Dermis blood vessel endothelial cell (primary cell): Measurements from ENCODE around the gene MEAK7. TPM values are rescaled to one million over a fixed set of nuclear protein-coding genes. Genes with fewer than 3 reads are reported as not detected.
A peak's percentile ranks its signal among the peaks of the same experiment; 100 is the strongest.

Source experiments
- DNase-seq: peaks from one replicate; pipeline ENCODE4 v3.0.0; 2010
- total RNA-seq: library from RNA; depleted of rRNA; stranded (reverse); fragments of >200 nt; gene quantifications from 2 replicates; pipeline ENCODE4 v1.2.3, GENCODE V29; 2014

MEAK7 gene, protein sequence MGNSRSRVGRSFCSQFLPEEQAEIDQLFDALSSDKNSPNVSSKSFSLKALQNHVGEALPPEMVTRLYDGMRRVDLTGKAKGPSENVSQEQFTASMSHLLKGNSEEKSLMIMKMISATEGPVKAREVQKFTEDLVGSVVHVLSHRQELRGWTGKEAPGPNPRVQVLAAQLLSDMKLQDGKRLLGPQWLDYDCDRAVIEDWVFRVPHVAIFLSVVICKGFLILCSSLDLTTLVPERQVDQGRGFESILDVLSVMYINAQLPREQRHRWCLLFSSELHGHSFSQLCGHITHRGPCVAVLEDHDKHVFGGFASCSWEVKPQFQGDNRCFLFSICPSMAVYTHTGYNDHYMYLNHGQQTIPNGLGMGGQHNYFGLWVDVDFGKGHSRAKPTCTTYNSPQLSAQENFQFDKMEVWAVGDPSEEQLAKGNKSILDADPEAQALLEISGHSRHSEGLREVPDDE
- total RNA-seq: 14.5 and 24.1 TPM in 2 replicates

DNA sequence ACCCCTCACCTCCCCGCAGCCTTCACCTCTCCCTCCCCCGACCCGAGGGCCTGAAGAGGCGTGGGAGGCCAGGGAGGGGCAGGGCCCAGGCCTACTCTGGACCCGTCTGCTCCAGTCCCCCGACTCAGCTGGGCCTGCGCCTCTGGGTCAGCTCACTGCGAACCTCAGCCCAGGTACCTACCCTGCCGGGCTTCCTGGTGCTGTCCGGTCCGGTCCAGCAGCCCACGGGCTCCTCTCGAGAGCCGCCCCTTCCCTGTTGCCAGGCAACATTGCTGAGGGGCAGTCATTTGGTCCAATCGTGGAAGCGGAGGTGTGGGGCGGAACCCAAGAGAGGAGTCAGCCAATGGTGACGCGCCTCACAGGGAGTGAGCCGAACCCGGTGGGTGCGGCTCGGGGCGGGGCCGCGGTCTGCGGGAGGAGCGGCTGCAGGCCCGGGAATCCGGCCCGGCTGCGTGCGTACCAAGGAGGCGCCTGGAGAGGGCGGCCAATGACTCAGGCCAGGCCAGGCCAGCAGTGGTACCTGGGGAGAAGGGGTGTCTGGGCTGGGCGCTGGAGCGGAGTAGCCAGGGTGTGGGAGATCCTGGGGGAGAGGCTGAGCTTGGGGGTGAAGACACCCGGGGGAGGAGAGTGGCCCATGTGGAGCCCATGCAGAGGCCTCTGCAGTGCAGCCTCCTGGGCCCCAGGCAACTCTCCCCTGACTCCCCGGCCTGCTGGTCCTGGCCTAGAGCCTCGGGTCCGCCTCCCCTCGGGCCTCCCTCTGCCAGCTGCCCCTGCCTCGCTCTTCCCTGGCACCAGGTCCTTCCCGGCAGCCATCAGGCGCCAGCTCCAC lies at the start of gene MEAK7:
MEAK7 (minus strand) TSS at position 240 of the 829 bp plus-strand sequence. CDS start 6,573 bp downstream, outside the sequence.
- peak; percentile 98 for DNase-seq

DNA sequence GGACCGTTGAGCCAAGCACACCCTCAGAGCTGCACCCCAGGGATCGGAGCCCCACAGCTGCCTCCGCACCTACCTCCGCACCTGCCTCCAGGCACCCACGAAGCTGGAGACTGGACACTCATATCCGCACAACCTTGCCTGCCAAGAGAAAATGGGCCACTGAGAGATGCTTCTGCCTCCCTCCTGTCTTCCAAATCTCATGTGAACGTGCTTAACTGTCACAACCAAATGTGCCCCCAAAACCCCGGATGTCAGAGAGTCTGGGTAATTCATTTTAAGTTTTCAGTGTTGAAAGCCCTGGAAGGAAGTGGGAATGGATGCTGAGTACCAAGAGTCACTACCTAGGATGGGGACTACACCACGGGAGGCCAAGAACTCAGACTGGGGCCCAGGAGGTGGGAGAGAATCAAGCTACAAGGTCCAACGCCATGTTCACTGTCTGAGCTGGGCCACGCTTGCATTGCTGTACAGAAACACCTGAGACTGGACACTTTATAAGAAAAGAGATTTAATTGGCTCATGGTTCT lies 49.5 kb upstream of the MEAK7 start:
- DNase-seq: no peak

DNA sequence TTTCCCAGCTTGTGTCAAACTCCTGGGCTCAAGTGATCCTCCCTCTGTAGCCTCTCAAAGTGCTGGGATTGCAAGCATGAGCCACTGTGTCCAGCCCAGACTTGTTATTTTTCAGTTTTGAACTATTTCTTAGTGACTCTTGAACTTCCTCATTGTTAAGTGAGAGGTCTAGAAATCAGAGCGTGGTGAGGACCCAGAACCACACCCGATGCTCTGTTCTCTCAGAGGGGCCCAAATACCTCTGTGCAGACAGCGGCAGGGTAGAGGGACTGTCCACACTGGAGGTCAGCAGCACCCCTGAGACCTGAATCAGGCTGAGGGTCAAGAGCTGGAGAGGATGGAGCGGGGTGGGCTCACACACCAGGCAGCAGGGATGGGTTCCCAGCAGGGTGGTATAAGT lies 47.7 kb upstream of the MEAK7 start:
- no peak for DNase-seq

DNA sequence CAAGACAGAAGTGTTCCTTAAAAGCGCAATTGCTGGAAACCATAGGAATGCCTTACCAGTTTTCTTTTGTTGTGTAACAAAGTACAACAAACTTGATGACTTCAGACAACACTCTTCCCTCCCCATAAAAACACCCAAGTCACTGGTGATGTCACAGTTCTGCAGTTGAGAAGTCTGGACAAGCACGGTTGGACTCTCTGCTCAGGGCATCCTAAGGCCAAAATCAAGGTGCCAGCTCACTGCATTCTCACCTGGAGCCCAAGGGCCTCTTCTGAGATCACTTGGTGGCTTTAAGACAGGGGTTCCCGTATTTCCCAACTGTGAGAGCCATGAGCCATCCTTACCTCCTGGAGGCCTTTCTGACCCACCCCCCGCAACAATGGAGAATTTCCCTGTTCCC lies 45.6 kb upstream of the MEAK7 start:
- peak; percentile 38 for DNase-seq

DNA sequence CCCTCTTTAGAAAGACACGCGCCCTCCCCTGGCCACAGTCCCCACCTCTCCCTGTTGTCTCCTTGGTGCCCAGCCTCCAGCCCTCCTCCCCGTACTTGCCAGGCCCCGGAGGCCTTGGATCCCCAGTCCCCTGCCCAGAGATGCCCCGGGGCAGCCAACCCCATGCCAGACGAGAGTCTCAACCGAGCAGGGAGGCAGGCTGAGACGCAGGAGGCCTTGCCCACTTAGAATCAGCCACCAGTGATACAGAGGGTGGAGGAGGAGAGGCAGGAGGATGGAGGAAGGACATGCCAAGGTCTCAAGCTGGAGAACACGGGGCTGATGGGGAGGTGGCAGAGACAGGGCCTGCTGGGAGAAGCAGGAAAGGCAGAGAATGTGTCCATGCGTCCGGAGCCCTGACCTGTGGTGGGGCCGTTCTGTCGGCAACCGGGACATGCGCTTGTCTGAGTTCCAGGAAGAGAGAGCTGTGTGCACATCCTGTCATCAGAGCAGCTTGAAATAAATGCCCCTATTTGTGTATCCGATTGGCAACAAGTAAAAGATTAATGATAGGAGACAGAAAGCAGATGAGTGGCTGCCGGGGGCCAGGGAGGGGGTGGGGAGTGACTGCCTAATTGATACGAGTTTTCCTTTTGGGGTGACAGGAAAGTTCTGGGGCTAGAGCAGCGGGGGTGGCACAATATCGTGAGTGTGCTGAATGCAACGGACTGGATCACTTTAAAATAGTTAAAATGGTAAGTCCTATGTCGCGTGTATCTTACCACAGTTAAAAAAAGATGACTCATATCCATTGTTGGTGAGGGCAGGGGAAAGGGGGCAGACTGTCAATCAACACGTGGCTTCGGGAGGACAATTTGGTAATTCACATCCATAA lies 44.7 kb upstream of the MEAK7 start:
- DNase-seq: peak; percentile 76

DNA sequence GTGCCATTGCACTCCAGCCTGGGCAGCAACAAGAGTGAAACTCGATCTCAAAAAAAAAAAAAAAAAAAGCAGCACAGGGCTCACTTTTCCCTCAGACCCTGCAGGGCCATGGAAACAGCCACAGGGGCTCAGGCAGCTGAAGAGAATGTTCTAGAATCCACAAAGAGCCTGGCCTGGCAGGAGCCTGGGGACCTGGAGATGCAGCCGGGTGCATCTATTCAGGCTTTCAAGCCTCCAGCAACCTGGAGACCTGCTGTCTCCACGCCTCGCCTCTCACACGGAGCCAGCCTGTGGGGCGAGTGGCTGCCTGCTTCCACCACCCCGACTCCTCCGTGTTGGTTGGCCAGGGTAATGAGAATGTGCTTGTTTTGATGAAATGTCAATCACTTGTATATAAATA lies 44.0 kb upstream of the MEAK7 start:
- DNase-seq: no peak

DNA sequence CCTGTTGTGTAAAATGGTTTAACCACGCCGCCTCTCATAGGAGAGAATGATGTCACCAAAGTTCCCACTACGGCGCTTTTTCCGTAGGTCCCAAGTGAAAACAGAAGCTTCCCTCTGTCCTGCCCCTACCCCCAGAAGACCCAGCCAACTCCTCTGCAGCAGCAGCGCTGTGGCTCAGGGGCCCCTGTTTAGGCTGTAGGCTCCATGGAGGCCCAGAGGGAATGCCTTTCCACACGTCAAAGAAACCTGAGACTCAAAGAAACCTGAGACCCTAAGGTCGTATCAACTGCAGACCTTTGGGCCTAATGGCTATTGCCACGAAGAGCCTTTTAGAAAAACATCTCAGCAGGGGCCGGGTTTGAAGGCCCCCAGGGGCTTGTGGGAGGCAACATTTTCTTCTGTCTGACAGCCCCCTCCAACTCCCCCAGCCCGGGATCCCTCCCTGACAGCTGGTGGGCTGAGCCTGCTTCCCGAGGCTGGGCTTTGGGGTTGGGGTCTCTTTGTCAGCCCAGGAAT lies 43.1 kb upstream of the MEAK7 start:
- no peak for DNase-seq

DNA sequence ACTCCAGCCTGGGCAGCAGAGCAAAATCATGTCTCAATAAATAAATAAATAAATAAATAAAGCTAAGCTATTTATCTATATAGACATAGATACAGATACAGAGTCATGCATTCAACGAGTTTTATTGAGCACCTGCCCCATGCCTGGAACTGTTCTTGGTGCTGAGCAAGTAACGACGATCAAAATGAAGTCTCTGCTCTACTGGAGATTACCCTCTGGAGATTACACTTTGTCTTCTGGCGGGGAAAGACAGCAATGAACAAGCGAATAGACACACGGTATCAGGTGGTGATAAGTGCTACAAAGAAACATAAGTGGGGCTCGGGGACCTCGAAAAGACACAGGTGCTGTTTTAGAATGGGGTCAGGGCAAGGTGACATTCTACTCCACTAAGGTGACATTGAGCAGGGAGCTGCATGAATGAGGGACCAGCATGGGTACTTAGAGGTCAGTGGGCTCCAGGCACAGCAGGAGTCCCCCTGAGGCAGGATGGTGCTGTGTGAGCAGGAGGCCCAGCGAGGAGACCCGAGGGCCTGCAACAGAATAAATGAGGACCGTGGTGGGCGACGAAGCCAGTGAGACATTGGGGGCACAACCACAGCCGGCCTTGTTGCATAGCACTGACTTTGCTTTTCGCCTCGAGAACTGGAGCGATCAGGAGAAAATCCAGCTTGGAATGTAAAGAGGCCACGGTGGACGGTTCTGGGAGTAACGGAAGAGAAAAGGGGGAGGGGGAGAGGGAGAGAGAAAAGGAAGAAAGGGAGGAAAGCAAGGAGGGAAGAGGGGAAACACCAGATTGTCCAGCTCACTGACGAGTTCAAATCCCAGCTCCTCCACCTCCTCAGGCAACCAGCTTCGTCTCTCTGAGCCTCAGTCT lies 42.4 kb upstream of the MEAK7 start:
- no peak for DNase-seq

DNA sequence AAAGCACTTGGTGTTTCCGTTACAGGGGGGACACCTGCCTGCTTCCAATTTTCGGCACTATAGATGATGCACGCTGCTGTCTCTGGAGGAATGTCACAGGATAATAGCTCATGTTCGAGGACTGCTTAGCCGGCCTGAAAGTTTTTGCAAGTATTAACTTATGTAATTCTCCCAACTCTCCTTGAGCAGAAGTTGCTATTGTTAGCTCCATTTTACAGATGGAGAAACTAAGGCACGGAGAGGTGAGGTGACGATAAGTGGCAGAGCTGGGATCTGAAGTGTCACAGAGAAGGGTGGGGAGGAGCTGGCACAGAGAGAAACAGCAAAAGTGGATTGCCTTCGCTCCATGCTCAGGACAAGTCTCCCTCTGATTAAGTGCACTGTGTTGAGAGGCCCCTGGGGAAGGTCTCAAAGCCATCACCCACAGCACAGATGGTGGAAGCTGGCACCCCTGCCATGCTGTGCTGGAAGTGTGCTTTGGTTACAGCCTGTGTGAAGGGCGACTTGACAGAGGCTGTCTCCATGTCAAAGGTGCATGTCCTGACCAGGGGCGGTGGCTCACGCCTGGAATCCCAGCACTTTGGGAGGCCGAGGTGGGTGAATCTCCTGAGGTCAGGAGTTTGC lies 40.8 kb upstream of the MEAK7 start:
- no peak for DNase-seq

DNA sequence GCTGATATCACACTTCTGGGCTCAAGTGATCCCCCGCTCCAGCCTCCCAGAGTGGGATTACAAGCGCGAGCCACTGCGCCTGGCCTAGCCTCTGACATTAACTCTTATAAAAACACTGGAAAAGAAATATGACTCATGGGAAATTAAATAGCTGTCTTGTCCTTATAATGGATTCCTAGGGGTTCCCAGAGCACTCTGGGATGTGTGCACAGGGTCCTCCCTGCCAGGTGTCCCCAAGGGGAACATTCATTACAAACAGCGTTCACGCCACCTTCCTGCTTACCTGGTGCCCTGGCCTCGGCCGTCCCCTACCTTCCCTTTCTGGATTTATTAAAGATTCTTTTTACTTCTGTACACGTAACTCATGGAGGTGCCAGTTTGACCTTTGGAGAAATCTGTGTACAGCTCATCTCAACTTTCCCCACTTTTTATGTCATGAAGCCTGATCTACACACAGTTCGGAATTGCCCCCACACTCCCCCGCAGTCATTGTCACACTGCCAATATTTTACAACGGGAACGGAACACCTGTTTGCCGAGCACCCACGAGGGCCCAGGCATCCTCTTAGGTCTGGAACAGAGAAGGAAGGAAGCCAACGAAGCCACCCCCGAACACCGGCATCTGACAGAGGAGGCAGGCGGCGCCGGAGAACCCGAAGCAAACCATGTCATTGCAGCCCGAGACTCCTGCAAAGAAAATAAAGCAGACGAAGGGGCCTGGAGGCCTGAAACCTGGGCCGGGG lies 39.7 kb upstream of the MEAK7 start:
- DNase-seq: peak; percentile 59

DNA sequence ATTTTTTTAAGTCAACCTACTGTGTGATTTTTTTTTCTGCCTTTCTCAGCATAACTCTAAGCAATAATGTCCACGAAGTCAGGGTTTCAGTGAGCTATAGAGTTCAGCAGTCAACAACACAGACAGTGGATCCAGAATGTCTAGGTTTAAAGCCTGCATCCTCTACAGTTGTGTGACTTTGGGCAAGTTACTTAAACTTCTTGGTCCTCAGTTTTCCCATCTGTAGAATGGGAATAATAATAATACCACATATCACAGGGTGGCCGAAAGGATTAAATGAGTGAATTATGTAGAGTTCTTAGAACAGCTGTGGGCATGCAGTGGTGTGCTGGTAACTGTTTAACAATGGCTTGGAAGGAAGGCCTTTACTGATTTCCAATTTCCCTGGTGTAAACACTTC lies 38.8 kb upstream of the MEAK7 start:
- no peak for DNase-seq

DNA sequence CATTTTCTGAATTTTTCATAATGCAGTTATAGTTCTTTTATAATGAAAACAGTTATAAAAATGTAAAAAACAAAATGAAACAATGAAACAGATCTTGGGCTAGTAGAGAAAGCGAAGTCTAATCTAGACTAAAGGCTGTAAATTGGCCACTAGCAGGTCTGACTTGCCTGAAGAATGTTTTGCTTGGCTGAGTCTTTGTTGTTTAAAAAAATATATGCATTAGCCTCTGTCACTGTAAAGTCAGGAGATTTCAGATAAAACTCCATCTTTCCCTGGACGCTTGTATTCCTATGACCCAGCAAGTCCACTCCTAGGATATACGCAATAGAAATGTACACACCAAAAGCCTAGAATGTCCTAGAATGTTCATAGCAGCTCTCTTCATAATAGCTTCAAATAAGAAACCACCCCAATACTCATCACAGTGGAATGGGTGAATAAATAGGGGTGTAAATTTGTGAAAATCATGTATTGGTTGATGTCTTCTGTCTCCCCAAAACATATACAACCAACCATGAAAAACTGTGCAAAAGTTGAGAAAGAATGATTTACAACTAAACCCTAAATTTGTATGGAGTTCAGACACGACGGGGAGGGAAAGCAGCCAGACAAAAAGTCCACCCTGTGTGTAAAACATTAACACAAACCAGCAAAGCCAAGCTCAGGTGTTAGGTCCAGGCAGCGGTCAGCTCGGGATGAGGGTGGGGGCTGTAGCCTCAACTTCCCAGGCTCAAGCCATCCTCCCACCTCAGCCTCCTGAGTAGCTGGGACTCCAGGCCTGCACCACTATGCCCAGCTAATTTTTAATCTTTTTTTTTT lies 37.7 kb upstream of the MEAK7 start:
- peak; percentile 49 for DNase-seq

DNA sequence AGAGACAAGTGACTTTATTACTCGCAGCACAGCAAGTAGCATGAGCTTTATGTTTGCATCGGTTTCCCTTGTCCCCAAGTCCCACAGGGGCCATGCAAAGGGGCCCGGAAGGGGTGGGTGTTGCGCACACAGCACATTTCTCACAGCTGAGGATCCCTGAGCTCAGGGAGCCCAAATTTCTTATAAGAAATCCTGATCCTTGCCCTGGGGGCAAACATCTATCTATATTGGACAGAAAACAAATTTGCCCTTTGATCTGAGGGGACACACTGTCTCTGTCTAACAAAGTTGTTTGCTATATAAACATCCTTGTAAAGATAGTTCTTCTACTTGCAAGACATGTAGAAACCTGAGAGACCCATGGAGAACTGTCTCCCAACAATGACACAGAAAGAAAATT lies 35.7 kb upstream of the MEAK7 start:
- no peak for DNase-seq

DNA sequence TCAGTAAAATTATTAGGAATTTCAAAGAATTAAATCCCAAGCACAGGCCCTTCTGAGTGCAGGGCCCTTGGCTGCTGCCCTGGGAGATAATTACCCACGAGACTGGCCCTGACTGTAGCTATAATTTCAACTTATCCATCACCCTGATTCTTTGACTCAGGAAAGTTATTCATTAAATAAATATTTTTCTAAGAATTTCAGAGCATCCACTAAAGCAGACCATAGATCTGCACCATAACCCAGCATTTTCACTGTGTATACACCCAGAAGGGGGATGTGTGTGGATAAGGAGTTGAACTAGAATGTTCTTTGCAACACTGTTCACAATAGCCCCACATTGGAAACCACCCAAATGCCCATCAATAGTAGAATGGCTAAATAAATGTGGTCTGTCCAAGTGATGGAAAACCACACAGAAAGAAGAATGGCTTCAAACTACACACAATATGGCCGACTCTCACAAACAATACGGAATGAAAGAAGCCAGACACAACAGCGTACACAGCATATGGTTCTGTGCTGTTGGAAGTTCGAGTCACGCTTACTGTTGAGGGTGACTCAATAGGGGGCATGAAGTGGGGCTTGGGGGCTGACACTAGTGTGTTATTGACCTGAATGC lies 33.9 kb upstream of the MEAK7 start:
- no peak for DNase-seq

DNA sequence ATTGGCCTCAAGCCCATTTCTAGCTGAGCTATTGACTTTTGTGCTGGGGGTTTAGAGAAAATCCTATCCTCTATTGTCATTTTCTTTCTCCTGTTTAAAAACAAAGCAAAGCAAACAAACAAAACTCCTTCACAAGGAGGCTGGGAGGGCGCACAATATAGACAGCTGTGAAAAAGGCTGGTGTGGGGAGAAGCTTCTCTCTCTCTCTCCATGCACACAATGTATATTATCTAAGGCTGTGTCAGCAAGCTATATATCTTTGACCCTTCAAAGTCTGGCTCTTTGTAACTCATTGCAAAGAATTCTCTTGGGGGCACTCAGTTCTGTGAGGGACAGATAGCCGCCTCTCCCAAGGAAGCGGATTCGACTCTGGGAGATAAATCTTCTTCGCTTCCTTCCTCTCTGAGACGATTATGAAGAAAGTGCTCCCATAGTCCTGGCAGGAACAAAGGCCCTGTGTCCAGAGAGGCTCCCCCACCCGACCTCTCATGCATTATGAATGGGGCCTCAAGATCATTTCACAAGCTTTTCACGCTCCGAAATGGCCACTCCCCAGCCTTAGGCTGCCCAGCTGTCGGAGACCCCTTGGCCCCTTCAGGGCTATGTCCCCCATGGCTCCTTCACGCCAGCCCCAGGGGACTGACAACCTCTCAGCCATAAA lies 33.2 kb upstream of the MEAK7 start:
- DNase-seq: no peak

DNA sequence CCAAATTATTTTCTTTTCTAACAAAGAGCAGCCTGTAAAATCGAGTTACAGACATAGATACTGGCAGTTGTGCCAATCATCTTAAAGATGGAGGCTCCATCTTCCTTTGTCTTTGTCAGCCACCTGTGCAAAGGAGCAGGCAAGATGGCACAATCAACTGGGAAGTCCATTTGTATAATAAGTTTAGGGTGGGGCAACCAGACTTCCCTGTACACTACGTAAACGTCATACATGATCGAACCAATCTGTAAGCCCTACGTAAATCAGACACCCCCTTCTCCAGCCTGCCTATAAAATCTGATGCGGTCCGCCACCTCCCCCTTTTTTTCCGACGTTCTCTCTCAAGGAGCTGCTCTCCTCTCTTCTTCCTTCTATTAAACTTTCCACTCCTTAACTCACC lies 31.4 kb upstream of the MEAK7 start:
- DNase-seq: no peak

DNA sequence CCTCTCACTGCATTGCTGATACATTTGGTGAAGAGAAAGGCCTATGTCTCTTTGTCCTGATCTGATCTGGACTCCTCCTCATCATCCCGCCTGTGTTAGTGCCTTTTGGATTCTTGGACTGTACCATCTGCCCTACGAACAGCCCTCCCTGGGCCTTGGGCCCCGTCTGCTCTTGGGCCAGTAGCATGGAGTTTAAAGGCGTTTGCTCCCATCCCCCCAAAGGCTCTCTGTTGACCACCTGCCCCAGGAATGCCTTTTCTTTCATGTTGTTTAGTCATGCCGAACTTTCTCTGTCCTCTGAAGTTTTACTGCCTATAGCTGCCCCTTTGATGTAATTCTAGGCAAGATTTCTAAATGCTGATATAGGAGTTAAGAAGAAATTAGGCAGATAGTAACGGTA lies 30.9 kb upstream of the MEAK7 start:
- no peak for DNase-seq

DNA sequence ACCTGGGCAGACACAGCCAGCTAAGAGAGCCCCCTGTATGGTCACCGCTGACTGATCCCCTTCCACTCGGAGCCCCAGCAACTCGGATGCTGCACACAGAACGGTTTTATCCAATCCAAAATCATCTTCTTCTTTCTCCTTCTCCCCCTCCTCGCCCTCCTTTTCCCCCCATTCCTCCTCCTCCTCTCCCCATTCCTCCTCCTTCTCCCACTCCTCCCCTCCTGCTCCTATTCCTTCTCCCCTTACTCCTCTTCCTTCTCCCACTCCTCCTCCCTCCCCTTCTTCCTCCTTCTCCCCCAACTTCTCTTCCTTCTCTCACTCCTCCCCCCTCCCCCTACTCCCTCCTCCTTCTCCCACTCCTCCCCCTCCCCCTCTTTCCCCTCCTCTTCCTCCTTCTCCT lies 30.4 kb upstream of the MEAK7 start:
- DNase-seq: no peak
